NCI-H69 (cell line): ENCODE data around the gene PODN.

Experiments
- DNase-seq: peaks from one replicate; lab custom pipeline; 2025; lab: John Stamatoyannopoulos, UW

Gene PODN

DNA sequence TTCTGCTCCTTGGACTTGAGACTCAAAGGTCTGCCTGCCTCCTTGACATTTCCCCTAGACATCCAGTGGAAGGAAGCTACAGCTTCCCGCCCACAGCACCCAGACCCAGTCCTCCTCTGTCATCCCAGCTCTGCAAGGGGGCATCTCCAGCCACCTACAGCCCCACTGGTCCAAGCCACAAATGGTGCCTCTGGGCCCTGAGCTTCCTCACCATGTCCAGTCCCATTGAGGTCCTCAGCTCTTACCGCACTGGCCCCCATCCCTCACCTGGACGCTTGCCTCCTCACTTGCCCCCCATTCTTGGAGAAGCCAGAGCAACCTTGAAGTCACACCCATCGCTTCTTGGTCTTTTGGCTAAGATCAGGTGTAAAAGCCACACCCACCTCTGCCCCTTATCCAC lies 13.2 kb downstream of the PODN start:
- DNase-seq: no peak

DNA sequence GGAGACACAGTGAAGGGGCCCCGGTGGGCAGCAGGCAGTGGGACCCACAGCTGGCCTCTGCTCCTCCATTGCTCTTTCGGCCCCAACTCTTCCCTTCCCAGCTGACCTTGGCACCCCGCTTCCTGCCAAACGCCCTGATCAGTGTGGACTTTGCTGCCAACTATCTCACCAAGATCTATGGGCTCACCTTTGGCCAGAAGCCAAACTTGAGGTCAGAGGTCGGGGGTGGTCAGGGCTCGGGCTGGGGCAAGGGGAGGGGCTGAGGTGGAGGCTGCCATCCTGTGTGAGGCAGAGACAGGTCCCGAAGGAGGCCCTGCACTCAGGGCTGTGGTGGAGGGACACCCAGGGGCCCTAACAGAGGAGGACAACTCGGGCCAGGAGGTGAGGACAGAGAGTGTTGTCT lies 13.7 kb downstream of the PODN start:
- DNase-seq: no peak

DNA sequence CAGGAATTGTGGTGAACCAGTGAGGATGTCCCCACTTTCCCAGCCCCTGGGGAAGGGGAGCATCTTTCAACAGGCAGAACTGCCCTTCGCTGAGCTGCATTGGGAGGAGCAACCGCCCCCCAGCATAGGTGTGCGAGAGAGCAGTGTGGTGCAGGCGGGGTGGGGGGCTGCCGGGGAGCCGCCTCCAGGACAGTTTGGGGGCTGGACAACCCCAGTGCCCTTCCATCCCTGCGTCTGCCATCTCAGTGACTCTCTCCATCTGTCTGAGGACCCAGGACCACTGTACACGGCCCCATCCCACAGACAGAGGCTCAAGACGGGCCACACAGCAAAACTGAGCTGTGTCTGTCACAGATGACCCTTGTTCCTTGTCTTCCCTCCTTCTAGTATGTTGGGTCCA lies 14.2 kb downstream of the PODN start:
- DNase-seq: no peak

DNA sequence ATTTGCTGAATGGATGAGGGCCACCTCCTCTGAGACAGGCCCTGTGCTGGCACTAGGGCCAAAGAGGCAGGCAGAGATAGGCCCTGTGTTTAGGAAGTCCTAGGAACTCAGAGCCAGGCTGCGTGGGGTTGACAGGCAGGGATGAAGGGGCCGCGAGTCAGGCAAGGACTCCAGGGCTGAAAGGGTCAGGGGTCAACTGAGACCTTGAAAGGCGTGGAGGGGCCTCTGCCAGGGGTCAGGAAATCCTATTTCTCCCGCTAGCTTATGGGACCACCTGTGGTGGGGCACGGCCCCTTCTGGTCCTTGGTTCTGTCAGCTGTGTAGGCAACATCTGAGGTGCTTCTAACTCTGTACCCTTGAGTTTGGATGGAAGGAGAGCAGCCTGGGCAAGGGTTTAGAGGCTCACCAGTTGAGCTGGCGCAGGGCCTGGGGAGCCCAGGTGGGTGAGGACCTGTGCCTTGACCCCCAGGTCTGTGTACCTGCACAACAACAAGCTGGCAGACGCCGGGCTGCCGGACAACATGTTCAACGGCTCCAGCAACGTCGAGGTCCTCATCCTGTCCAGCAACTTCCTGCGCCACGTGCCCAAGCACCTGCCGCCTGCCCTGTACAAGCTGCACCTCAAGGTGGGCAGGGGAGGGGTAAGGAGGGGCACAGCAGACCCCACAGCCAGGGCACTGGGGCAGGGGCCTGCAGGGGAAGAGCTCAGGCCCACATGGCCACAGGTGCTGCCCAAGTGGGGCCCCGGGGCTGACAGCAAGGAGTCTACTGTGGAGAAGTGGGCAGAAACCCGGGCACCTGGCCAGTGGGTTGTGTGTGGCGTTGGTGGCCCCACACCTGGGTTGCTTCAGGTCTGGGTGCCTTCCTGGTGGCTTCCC lies 14.9 kb downstream of the PODN start:
- DNase-seq: no peak

DNA sequence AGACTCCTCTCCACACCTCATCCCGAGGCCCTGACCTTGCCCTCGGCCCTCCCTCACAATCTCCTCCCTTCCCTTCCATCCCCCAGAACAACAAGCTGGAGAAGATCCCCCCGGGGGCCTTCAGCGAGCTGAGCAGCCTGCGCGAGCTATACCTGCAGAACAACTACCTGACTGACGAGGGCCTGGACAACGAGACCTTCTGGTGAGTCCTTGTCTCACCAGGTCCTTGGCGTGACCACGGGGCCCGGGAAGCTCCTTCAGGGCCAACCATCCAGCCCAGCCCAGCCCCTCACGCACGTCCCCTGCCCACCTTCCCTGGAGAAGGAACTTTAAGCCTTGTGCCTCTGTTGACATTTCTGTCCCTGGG lies 15.6 kb downstream of the PODN start:
- no peak for DNase-seq

DNA sequence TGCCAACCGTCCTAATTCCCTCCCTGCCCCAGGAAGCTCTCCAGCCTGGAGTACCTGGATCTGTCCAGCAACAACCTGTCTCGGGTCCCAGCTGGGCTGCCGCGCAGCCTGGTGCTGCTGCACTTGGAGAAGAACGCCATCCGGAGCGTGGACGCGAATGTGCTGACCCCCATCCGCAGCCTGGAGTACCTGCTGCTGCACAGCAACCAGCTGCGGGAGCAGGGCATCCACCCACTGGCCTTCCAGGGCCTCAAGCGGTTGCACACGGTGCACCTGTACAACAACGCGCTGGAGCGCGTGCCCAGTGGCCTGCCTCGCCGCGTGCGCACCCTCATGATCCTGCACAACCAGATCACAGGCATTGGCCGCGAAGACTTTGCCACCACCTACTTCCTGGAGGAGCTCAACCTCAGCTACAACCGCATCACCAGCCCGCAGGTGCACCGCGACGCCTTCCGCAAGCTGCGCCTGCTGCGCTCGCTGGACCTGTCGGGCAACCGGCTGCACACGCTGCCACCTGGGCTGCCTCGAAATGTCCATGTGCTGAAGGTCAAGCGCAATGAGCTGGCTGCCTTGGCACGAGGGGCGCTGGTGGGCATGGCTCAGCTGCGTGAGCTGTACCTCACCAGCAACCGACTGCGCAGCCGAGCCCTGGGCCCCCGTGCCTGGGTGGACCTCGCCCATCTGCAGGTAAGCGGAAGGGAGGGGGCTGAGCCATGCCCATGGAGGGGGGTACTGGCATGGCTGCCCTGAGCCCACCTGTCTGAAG lies 16.5 kb downstream of the PODN start:
- DNase-seq: no peak

DNA sequence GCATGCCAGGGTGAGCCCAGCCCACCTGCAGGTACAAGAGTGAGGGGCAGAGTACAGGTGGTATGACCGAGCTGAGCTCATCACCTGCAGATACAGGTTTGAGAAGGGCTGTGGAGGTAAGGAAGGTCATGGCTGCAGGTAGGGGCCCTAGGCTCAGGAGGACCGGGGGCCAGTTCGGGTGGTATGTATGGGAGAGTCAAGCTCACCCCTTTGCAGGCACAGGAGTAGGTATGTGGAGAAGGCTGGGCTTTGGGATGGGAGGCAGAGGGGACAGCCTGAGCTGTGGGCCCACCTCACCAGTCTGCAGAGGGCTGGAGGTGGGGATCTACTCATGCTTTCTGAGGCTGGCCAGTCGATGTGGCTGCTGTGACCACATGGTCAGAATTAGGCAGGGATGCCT lies 17.2 kb downstream of the PODN start:
- DNase-seq: no peak

DNA sequence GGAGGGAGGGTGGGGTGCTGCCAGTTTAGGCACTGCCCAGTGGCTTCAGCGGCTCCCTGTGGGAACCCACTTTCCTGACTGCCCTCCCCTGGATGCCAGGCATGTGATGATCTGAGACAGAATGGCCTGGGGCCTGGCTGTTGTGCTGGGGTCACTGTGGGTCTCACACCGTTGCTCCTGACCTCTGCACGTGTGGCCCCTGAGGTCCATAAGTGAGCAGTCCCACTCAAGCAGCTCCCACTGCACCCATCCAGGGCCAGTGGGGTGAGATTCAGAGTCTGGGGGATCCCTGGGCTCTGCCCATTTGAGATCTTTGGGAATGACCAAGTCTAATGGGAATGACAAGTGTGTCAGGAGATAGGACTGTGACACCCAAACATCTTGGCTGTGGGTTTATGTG lies 18.0 kb downstream of the PODN start:
- no peak for DNase-seq

DNA sequence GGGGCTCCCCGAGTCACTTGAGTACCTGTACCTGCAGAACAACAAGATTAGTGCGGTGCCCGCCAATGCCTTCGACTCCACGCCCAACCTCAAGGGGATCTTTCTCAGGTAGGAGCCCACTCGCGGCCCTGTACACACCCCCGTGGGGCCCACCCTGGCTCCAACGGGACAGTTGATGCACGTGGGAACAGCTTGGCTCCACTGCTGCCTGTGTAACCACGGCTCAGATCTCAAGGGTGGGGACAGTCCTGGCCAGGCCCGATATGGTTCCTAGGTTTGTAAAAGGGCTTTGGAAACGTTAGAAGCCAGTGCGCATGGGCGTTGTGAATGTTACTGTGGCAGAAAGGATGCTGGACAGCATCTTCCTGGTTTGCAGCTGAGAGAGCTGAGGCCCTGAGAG lies 18.8 kb downstream of the PODN start:
- no peak for DNase-seq

DNA sequence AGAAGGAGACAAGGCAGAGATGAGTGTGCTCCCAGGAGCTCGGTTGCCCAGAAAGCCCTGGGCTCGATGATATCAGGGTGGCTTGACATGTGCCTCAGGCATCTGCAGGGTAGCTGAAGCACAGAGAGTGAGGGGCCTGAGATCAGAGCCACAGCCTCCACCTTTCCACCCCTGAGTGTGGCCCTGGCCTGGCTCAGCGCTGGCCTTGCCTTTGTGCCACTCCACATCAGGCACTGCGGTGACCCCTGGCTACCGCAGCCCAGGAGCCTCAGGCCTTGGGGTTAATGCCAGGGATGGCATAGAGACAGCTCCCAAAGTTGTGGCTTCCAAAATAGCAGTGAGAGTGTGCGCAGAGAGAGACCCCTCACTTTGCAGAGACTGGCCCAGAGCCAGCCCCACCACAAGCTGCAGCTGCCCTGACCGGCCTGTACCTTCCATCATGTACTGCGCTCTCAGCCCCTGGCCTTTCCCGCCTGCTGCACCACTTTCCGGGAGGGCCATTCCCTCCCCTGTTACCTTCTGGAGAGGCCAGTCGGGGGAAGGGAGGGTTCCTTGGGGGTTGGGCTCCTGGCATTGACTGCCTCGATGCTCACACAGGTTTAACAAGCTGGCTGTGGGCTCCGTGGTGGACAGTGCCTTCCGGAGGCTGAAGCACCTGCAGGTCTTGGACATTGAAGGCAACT lies 19.5 kb downstream of the PODN start:
- DNase-seq: no peak

DNA sequence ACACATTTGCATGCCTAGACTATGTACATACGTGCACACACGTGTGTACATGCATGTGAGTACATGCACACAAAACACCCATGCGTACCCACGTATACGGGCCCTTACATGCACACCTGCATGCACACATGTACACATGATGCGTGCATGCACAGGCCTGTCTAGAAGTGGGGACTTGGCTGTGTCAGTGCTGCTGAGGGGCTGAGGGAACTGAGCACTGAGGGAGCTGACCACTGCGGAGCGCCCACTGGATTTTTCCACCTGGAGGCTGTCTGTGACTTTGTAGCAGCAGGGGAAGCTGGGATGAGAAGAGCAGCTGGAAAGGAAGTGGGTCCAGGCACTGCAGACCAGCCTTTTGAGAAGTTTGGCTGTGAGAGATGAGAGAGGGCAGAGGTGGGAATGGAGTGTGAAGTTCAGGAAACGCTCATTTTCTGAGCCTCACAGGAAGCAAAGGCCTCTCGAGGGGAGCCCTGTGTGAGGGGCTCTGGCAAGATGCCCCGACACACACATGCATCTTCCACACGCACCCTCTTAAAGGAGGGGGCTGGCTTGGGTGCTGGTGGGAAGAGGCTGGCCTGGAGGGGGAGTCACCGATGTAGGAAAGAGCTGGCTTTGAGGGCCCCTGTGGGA lies 20.9 kb downstream of the PODN start:
- DNase-seq: no peak

DNA sequence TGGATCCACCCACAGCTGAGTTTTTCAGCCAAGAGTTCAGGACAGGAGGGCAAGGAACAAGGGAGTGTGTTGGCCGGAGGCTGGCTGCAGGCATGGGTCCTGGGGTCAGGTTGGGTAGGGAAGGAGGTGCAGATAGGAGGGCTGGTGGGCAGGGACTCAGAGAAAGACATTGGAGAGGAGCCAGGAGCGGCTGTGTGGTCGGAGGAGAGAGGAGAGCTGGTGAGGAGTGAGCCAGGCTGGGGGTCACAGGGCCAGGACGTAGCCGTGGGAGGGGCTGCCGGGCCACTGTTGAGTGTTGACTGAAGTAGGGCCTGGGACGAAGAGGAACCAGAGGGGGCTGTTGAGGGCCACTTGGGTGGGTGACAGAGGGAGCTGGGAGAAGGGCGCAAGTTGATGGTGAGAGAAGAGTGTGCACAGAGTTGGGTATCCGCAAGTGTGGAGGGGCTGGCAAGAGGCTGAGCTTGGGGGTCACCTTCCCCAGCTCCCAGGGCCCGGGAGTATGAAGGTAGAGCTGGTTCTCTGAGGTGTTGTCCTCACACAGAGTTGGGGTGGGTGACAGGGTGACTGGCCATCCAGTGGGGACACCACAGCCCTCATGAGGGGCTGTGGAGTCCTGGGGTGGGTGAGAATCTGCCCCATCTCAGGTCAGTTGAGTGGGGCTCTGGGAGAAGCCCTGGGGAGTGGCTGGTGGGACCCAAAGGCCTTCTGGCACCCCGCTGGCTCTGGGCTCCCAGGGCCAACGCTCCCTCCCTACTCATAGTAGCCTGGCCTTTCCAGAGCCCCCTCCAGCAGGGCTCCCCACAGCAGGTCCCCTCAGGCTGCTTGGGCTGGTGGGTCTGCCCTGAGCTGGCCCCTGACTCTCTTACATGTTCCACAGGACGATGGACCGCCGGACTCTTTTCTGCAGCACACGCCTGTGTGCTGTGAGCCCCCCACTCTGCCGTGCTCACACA lies 21.9 kb downstream of the PODN start:
- no peak for DNase-seq

DNA sequence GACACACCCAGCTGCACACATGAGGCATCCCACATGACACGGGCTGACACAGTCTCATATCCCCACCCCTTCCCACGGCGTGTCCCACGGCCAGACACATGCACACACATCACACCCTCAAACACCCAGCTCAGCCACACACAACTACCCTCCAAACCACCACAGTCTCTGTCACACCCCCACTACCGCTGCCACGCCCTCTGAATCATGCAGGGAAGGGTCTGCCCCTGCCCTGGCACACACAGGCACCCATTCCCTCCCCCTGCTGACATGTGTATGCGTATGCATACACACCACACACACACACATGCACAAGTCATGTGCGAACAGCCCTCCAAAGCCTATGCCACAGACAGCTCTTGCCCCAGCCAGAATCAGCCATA lies 22.6 kb downstream of the PODN start:
- no peak for DNase-seq

DNA sequence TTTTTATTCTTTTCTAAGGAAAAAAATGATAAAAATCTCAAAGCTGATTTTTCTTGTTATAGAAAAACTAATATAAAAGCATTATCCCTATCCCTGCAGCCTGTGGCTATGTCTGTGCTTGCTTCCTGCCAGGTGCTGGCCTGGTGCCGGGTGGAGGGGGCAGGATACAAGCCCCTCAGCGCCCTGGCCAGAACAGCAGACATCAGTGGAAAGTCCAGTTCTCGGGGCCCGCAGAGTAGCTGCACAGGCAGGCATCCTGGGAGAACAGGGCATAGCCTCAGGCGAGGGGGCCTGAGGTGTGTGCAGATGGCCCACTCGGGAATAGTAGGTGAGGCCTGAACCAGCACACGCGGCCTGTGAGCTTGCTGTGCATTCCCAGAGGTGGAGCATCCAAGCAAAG lies 23.4 kb downstream of the PODN start:
- DNase-seq: peak; percentile 14

DNA sequence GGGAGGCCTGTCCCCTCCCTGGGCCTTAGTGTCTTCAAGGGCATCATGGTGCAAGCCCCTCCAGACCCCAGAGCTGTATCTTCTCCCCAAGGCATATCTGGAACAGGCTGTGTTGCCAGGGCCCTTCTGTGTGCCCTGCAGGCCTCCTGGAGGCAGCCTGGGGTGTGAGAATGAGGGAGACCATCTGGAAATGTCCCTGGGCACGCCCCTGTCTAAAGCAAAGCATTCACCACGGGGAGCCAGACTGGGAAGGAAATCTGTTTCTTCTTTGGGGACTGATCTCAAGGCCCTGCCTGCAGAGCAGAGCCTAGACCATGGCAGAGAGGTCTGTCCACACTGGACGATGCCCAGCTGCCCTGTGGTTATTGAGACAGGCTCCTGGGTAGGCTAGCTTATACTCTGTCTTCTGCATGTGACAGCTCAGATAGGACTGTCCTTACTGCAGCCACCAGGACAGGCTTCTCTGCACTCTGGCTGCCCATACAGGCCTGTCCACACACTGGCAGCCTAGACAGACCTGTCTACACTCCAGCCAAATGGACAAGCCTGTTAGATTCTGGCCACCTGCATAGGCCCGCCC lies 24.6 kb downstream of the PODN start:
- DNase-seq: peak; percentile 78

DNA sequence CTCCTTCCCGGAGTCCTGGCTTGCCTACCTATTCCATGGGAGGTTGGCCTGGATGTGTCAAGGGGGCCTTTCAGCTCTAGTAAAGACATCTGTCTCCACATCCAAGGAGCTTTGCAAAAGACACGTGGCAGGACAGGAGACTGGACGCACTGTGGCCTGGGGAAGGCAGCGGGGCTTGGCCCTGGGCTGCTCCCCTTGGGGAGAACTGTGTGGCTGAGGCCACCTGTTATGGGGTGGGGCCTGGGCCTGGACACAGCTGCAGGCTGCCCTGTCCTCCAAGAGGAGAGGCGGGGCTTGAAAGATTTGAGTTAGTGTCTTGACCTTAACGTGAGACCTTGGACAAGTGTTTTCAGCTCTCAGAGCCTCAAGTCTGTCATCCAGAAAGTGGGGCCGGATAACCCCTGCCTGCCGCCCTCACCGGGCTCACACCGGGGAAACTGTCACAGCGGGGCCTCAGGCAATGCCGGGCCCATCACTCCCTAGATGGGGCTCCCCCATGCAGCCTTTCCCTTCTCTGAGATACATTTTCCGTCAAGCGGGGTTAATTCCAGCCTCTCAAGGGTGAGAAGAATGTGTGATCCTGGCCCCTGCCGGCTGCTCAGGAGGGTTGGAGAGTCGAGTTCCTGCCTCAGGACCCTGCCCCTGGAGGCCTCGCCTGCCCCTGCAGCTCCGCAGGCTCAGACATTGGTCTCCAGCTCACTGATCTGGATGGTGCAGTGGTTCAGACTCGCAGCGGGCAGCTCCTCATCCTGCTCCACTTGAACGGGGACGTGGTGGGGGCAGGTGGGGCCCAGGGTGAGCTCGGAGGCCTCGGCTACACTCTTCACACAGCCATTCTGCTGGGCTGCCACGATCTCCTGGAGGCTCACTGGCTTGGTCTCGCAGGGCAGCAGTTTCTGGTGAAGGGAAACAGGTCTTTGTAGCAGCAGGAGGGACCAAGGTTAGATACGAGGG lies 25.6 kb downstream of the PODN start:
- no peak for DNase-seq

DNA sequence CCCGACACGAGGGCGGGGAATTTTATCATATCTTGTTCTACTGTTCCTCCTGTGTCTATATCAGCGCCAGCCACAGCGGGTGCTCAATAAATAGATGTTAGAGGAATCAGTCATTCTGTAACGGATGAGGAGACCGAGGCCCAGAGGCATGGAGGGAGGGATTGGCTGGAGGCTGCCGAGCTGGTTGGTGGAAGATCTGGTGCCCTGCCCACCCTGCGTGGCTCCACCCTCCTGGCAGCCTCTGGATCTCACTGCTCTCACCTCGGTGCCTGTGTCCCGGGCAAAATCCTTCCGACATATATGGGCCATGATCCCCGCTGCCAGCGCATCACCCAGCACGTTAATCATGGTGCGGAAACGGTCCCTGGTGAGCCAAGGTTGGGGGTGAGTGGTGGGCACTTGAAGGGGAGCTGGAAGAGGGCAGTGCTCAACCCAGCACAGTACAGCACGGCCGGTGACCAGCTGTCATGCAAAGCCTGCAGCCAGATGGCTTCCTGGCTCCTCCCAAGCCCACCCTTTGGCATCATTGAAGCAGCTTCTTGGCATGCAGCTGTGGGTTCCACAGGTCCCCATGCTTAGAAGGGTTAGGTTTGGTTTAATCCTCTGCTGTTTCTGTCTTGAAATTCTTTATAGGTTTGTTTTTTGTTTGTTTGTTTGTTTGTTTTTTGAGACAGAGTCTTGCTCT lies 26.7 kb downstream of the PODN start:
- DNase-seq: peak; percentile 58

DNA sequence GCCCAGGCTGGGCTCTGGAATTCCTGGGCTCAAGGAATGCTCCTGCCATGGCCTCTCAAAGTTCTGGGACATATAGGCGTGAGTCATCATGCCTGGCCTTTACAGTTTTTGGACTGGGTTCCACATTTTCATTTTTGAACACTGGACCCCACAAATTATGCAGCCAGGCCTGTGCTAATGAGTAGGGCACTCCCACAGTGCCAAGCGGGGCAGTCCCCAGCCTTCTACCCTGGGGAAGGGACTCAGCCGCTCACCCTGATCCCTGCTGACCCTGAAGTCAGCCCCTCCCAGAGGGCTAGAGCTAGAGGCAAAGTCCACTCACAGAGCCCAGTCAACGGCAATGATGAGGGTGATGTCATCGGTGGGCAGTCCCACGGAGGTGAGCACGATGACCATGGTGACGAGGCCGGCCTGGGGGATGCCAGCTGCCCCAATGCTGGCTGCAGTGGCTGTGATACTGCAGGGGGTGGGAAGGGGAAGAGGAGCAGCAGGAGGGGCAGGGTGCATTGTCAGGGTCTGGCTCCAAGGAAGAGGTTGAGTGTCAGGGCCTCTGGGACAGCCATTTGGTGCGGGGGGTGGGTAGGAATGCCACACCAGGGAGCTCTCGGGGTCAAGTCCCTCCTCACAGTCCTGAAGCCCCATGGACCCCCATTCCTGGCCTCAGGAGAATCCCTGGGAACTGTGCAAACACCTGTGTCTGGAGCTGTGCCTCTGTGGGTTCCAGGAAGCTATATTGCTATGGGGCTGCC lies 27.6 kb downstream of the PODN start:
- no peak for DNase-seq
